ENCODE data around the gene HIP1R.

GRCh38 chr12:122855928-122856831 is 20.9 kb downstream of the HIP1R start:
- TF ChIP-seq JUNB (IDR thresholded peaks at IDR 0.05), result no peak
- TF ChIP-seq HDAC2 (IDR thresholded peaks at IDR 0.05), result no peak
- no peak for TF ChIP-seq CTCF (IDR thresholded peaks at IDR 0.05)
- no peak for TF ChIP-seq EP300 (IDR thresholded peaks at IDR 0.05)
- no peak for TF ChIP-seq BHLHE40 (IDR thresholded peaks at IDR 0.05; ENCODE audit: low read depth, low read length)
- no peak for TF ChIP-seq USF2 (IDR thresholded peaks at IDR 0.05)
- no peak for TF ChIP-seq RFX5 (IDR thresholded peaks at IDR 0.05)
- no peak for TF ChIP-seq MAX (IDR thresholded peaks at IDR 0.05)
- no peak for TF ChIP-seq PBX3 (IDR thresholded peaks at IDR 0.05)
- no peak for TF ChIP-seq REST (IDR thresholded peaks at IDR 0.05)
- no peak for TF ChIP-seq MAZ (IDR thresholded peaks at IDR 0.05; ENCODE audit: borderline replicate concordance, low read depth, low read length)

Measured in A549 (cell line).